Epithelial cell of esophagus (primary cell): Measurements from ENCODE around the gene FRAS1.

Experiments used
- DNase-seq: peaks from one replicate; pipeline ENCODE4 v3.0.0; 2010; ENCODE audit warnings: low read depth
- H3K4me3 ChIP-seq: 2 replicates; pipeline ENCODE4 v1.5.1; 2011; ENCODE audit warnings: mild to moderate bottlenecking, low read length, control low read depth
- CTCF ChIP-seq: IDR thresholded peaks from 2 replicates; pipeline ENCODE4 v1.5.1; 2011; ENCODE audit warnings: low read depth, mild to moderate bottlenecking, low read length, control low read depth, inconsistent platforms; ENCODE audit not compliant: insufficient read depth; ENCODE audit errors: missing control alignments

FRAS1 gene

GRCh38 chr4:78226279-78226678 lies 169.2 kb downstream of the FRAS1 start:
- DNase-seq, result no peak
- TF ChIP-seq CTCF, result no peak
- no peak overlapping the region for H3K4me3 ChIP-seq

- DNase-seq, result no peak
- H3K4me3 ChIP-seq, result no peak overlapping the region
- no peak for TF ChIP-seq CTCF
Observed at GRCh38 chr4:78227411-78228057, 170.4 kb downstream of the FRAS1 start.

- no peak for TF ChIP-seq CTCF
- DNase-seq, result peak; percentile 39
- H3K4me3 ChIP-seq, result no peak overlapping the region
Observed at GRCh38 chr4:78235800-78236199, 178.7 kb downstream of the FRAS1 start.

GRCh38 chr4:78237360-78237759 lies 180.2 kb downstream of the FRAS1 start:
- H3K4me3 ChIP-seq, result no peak overlapping the region
- DNase-seq, result no peak
- TF ChIP-seq CTCF, result no peak

GRCh38 chr4:78242071-78242470 lies 184.9 kb downstream of the FRAS1 start:
- DNase-seq, result peak; percentile 55
- H3K4me3 ChIP-seq, result no peak overlapping the region
- no peak for TF ChIP-seq CTCF

- no peak overlapping the region for H3K4me3 ChIP-seq
- DNase-seq, result peak; percentile 19
- no peak for TF ChIP-seq CTCF
Observed at GRCh38 chr4:78244705-78245485, 187.8 kb downstream of the FRAS1 start.
